CD4-positive, alpha-beta T cell (primary cell): ENCODE data around the gene EIF4A2. TPM values are rescaled to one million over a fixed set of nuclear protein-coding genes. Genes with fewer than 3 reads are reported as not detected.
"Not testable (repeated sequence)": the region's sequence is repeated elsewhere in the genome, so short reads cannot be mapped to it uniquely, and the experiment has no call there.

ENCODE experiments used
- ATAC-seq: fragments of 200-7000 bp; cut with Tn5 transposase; one replicate; pipeline ENCODE4 v1.10.0; 2022; ENCODE audit warnings: mild to moderate bottlenecking; ENCODE audit not compliant: poor library complexity
- CTCF ChIA-PET: fragments of 350-600 bp; sonication (Branson Sonifier 250); formaldehyde crosslinking; loops from one replicate; lab custom pipeline; 2021; ENCODE audit warnings: antibody characterized with exemption, inconsistent platforms; lab: Charles Lee
- POLR2A ChIA-PET: fragments of 350-600 bp; sonication (Branson Sonifier 250); formaldehyde crosslinking; loops from one replicate; lab custom pipeline; 2021; ENCODE audit warnings: antibody characterized with exemption, inconsistent platforms; lab: Charles Lee
- DNase-seq, 14 experiments: peaks; one replicate each; pipeline ENCODE4 v3.0.0-alpha.2; 2013 to 2020; ENCODE audit warnings: mixed read lengths in 2 of 14
- H3K27ac ChIP-seq, 2 donors: one replicate each; pipeline versions ENCODE4 v1.5.1 to v1.7.0; 2013; ENCODE audit warnings: low read length in 2 of 2, low read depth in 1 of 2, mild to moderate bottlenecking in 1 of 2
- H3K27me3 ChIP-seq, 2 experiments: 1 replicate in 1 of 2; 2 replicates in 1 of 2; pipeline versions ENCODE4 v1.6.1 to v1.7.0; 2013; ENCODE audit warnings: low read length in 2 of 2, control low read depth in 1 of 2, mild to moderate bottlenecking in 1 of 2, moderate library complexity in 1 of 2; ENCODE audit not compliant: insufficient read depth in 2 of 2, control insufficient read depth in 1 of 2
- H3K36me3 ChIP-seq: one replicate; pipeline ENCODE4 v1.6.1; 2013; ENCODE audit warnings: low read length, control low read depth; ENCODE audit not compliant: insufficient read depth
- H3K4me1 ChIP-seq: one replicate; pipeline ENCODE4 v1.6.1; 2013; ENCODE audit warnings: low read length, control low read depth; ENCODE audit not compliant: insufficient read depth
- H3K4me3 ChIP-seq: one replicate; pipeline ENCODE4 v1.5.1; 2013; ENCODE audit warnings: mild to moderate bottlenecking, low read length, moderate library complexity
- H3K9me3 ChIP-seq, 2 experiments: 1 replicate in 1 of 2; 2 replicates in 1 of 2; pipeline versions ENCODE4 v1.6.1 to v1.7.0; 2013; ENCODE audit warnings: low read length in 2 of 2, mild to moderate bottlenecking in 2 of 2, control low read depth in 1 of 2, moderate library complexity in 1 of 2; ENCODE audit not compliant: control insufficient read depth in 1 of 2, insufficient read depth in 1 of 2
- H3K27ac Mint-ChIP-seq: one replicate; pipeline ENCODE4 v1.8.0; 2020; ENCODE audit warnings: mixed read lengths
- H3K27me3 Mint-ChIP-seq: one replicate; pipeline ENCODE4 v1.8.0; 2021; ENCODE audit warnings: mixed read lengths
- H3K36me3 Mint-ChIP-seq: one replicate; pipeline ENCODE4 v1.8.0; 2021; ENCODE audit warnings: low read depth, mixed read lengths
- H3K4me1 Mint-ChIP-seq: one replicate; pipeline ENCODE4 v1.8.0; 2021; ENCODE audit warnings: low read depth, mixed read lengths
- H3K4me3 Mint-ChIP-seq: one replicate; pipeline ENCODE4 v1.8.0; 2020; ENCODE audit warnings: mild to moderate bottlenecking, mixed read lengths
- H3K9me3 Mint-ChIP-seq: one replicate; pipeline ENCODE4 v1.8.0; 2020; ENCODE audit warnings: mixed read lengths
- intact Hi-C, 2 experiments: fragments of 100-400 bp; cut with DNase I in 1 of 2; cut with micrococcal nuclease in 1 of 2; formaldehyde crosslinking; loops; one replicate each; pipeline versions ENCODE4 v1.15.1 to v1.9.0; 2023 to 2025; cut with DNase I, micrococcal nuclease
- total RNA-seq, 174 experiments: library from RNA in 2 of 174; stranded (reverse) in 2 of 174; gene quantifications; one replicate each; pipeline ENCODE4 v1.2.3 and lab custom pipeline; 2021 to 2026
- TF ChIP-seq, protein P1 (sequence below): fragments of 200-600 bp; IDR thresholded peaks from one replicate; pipeline ENCODE4 v1.8.0; 2022; ENCODE audit warnings: antibody characterized with exemption, mild to moderate bottlenecking

The EIF4A2 gene
- total RNA-seq, 2 experiments from 2014 or later, result 1,039 to 1,046 TPM

DNA sequence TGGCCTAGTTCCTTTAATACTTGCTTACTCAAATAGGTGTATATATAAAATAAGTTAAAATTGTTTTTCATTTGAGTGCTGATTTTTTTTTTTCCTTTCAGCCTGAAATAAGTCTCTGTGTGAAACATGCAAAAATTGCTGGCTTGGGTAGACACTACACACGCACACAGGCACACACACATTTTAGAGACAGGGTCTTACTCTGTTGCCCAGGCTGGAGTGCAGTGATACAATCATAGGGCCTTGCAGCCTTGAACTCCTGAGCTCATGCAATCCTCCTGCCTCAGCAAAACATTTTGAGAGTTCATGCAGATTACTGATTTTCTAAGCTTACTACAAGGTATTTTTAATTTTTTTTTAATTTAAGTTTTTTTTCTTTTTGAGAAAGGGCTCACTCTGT, 35.6 kb downstream of the EIF4A2 start:
- no peaks in the 10 kb centered on the region for H3K4me1 ChIP-seq
- H3K4me3 Mint-ChIP-seq, result no peak overlapping the region
- ChIA-PET POLR2A (interaction anchor here (1.3 kb wide), 1 partner anchor 35 kb away, joined by 4 read pairs; the partner anchor contains the start of gene EIF4A2), CTCF (interaction anchor here (2.0 kb wide), 1 partner anchor 202 kb away, joined by 5 read pairs; no protein-coding TSS in a partner anchor)
- TF ChIP-seq, protein P1, sequence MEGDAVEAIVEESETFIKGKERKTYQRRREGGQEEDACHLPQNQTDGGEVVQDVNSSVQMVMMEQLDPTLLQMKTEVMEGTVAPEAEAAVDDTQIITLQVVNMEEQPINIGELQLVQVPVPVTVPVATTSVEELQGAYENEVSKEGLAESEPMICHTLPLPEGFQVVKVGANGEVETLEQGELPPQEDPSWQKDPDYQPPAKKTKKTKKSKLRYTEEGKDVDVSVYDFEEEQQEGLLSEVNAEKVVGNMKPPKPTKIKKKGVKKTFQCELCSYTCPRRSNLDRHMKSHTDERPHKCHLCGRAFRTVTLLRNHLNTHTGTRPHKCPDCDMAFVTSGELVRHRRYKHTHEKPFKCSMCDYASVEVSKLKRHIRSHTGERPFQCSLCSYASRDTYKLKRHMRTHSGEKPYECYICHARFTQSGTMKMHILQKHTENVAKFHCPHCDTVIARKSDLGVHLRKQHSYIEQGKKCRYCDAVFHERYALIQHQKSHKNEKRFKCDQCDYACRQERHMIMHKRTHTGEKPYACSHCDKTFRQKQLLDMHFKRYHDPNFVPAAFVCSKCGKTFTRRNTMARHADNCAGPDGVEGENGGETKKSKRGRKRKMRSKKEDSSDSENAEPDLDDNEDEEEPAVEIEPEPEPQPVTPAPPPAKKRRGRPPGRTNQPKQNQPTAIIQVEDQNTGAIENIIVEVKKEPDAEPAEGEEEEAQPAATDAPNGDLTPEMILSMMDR, result no peak
- no peaks in the 10 kb centered on the region for H3K4me1 Mint-ChIP-seq
- no peaks in the 10 kb centered on the region for H3K27me3 Mint-ChIP-seq
- H3K27me3 ChIP-seq, result no peaks in the 10 kb centered on the region
- H3K4me3 ChIP-seq, result no peak overlapping the region
- no peaks in the 10 kb centered on the region for H3K36me3 Mint-ChIP-seq
- no peak overlapping the region for H3K27ac ChIP-seq
- no peaks in the 10 kb centered on the region for H3K36me3 ChIP-seq
- no peak for DNase-seq
- H3K27ac Mint-ChIP-seq, result no peak overlapping the region
- H3K9me3 ChIP-seq, result no peaks in the 10 kb centered on the region
- no peak for ATAC-seq
- intact Hi-C loops, result no loop called here
- no peaks in the 10 kb centered on the region for H3K9me3 Mint-ChIP-seq

DNA sequence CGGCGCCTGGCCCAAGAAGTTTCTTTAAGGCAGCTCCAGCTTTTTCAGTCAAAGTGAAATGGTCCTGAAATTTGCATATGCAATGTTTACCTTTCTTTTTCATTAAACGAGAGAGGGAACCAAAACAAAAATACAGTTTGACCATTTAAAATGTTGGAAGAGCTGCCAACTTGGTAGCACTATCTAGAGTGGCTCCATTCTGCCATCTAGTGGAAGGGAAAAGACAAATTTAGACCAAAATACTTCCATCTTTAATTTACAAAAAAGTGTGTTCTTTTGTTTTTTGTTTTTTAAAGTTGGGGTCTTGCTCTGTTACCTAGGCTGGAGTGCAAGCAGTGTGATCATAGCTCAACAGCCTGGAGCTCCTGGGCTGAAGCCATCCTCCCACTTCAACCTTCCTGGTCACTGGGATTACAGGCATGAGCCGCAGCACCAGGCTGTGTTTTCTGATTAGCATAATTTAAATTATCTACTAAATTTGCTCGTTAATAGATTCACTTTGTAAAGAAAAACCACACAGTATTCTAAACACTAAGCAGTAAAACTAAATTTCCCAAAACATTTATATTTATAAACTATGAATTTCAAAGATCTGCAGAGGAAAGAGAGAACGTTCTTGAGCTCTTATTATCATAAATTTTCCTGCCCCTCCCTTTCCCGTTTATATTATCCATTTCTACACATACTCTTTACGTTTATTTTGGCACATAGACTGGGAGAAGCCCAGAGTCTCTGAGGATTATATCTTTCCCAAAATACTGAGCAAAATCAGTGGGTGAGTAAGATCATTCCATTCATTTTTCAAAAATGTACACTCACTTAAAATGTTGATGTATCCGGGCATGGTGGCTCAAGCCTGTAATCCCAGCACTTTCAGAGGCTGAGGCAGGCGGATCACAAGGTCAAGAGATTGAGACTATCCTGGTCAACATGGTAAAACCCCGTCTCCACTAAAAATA, 38.3 kb downstream of the EIF4A2 start:
- TF ChIP-seq, protein P1, result peak; percentile 78
- intact Hi-C loops, result loop anchor here (1.0 to 10.0 kb wide), 5 partner anchors 99 to 839 kb away; no protein-coding TSS in a partner anchor
- Mint-ChIP-seq H3K36me3 (no peaks in the 10 kb centered on the region), H3K4me1 (peaks cover 14% of the 10 kb centered on the region), H3K27me3 (peaks cover 20% of the 10 kb centered on the region), H3K27ac (no peak overlapping the region), H3K4me3 (no peak overlapping the region), H3K9me3 (no peaks in the 10 kb centered on the region)
- POLR2A ChIA-PET, result interaction anchor here (1.0 to 1.8 kb wide), 4 partner anchors 15 to 207 kb away, joined by 5 to 11 read pairs (median 6); partner anchors contain the start of gene EIF4A2
- peaks cover 20 to 25% of the 10 kb centered on the region in 2 experiments for H3K27me3 ChIP-seq
- no peaks in the 10 kb centered on the region for H3K9me3 ChIP-seq
- peaks cover 16% of the 10 kb centered on the region for H3K4me1 ChIP-seq
- peak in 4 of 14 experiments; percentile 31 to 75 (median 70) for DNase-seq
- no peaks in the 10 kb centered on the region for H3K36me3 ChIP-seq
- H3K4me3 ChIP-seq, result no peak overlapping the region
- no peak overlapping the region for H3K27ac ChIP-seq
- CTCF ChIA-PET, result interaction anchor here (0.7 to 4.0 kb wide), 8 partner anchors 13 to 878 kb away, joined by 3 to 49 read pairs (median 4); partner anchors contain the start of genes EIF4A2 and RFC4
- ATAC-seq, result no peak

DNA sequence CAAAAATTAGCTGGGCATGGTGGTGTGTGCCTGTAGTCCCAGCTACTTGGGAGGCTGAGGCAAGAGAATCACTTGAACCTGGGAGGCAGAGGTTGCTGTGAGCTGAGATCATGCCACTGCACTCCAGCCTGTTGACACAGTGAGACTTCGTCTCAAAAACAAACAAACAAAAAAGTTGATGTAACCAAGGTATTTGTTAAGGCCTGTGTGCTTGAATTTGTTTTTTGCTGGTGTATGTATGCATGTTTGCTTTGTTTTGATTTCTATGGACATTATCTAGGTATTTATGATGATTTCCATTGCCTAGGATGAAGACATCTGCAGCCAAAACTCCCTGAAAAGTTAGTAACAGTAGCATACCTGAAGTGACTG, 39.0 kb downstream of the EIF4A2 start:
- H3K9me3 Mint-ChIP-seq, H3K27ac ChIP-seq, H3K27ac Mint-ChIP-seq, H3K4me3 ChIP-seq, POLR2A ChIA-PET, H3K9me3 ChIP-seq, ATAC-seq, H3K36me3 ChIP-seq, H3K4me3 Mint-ChIP-seq, DNase-seq, H3K36me3 Mint-ChIP-seq: not testable (repeated sequence)
- Histone ChIP-seq H3K4me1 (peaks cover 18% of the 10 kb centered on the region), H3K27me3 (peaks cover 22 to 26% of the 10 kb centered on the region in 2 experiments)
- H3K4me1 Mint-ChIP-seq, result peaks cover 17% of the 10 kb centered on the region
- CTCF ChIA-PET, result interaction anchor here (1.2 to 4.0 kb wide), 4 partner anchors 39 to 879 kb away, joined by 3 to 49 read pairs (median 4); partner anchors contain the start of gene EIF4A2
- intact Hi-C loops, result loop anchor here (5.0 to 10.0 kb wide), 3 partner anchors 100 to 838 kb away; no protein-coding TSS in a partner anchor
- peaks cover 23% of the 10 kb centered on the region for H3K27me3 Mint-ChIP-seq
